ENCODE results near the gene PROM2.

Gene PROM2

GRCh38 chr2:95296880-95297487, 22.7 kb downstream of the PROM2 start, which contains the start of gene KCNIP3:
Gene KCNIP3 (plus strand): TSS chr2:95297347. CDS start chr2:95297439, 92 bp downstream.
- in situ Hi-C loops (cut with HindIII; ENCODE audit: low pct_ligation_motif_present, low sequenced_read_pairs): no loop called here
- no peak for TF ChIP-seq CTCF (IDR thresholded peaks at IDR 0.05; ENCODE audit: low read depth, low read length, missing control alignments)
- DNase-seq: no peak
- Histone ChIP-seq H3K4me3 (ENCODE audit: low read depth, low read length) (no peak within 1 kb of the TSS), H3K27me3 (replicated peaks) (no peaks in the 10 kb centered on the region), H3K27ac (no peak within 1 kb of the TSS), H3K36me3 (replicated peaks) (no peaks in the 10 kb centered on the region)

GRCh38 chr2:95297639-95298395, 23.6 kb downstream of the PROM2 start:
- Histone ChIP-seq H3K36me3 (replicated peaks) (no peaks in the 10 kb centered on the region), H3K4me3 (ENCODE audit: low read depth, low read length) (no peak overlapping the region), H3K27ac (no peak overlapping the region), H3K27me3 (replicated peaks) (no peaks in the 10 kb centered on the region)
- no peak for DNase-seq
- no peak for TF ChIP-seq CTCF (IDR thresholded peaks at IDR 0.05; ENCODE audit: low read depth, low read length, missing control alignments)
- in situ Hi-C loops (cut with HindIII; ENCODE audit: low pct_ligation_motif_present, low sequenced_read_pairs): no loop called here

GRCh38 chr2:95298486-95299111, 24.4 kb downstream of the PROM2 start:
- no peak for TF ChIP-seq CTCF (IDR thresholded peaks at IDR 0.05; ENCODE audit: low read depth, low read length, missing control alignments)
- Histone ChIP-seq H3K4me3 (ENCODE audit: low read depth, low read length) (no peak overlapping the region), H3K36me3 (replicated peaks) (no peaks in the 10 kb centered on the region), H3K27ac (no peak overlapping the region), H3K27me3 (replicated peaks) (no peaks in the 10 kb centered on the region)
- in situ Hi-C loops (cut with HindIII; ENCODE audit: low pct_ligation_motif_present, low sequenced_read_pairs): no loop called here
- DNase-seq: no peak

GRCh38 chr2:95299961-95300360, 25.7 kb downstream of the PROM2 start:
- Histone ChIP-seq H3K4me3 (ENCODE audit: low read depth, low read length) (no peak overlapping the region), H3K36me3 (replicated peaks) (no peaks in the 10 kb centered on the region), H3K27me3 (replicated peaks) (no peaks in the 10 kb centered on the region), H3K27ac (no peak overlapping the region)
- no peak for TF ChIP-seq CTCF (IDR thresholded peaks at IDR 0.05; ENCODE audit: low read depth, low read length, missing control alignments)
- no peak for DNase-seq
- in situ Hi-C loops (cut with HindIII; ENCODE audit: low pct_ligation_motif_present, low sequenced_read_pairs): no loop called here

GRCh38 chr2:95300450-95300849, 26.2 kb downstream of the PROM2 start:
- no peak for TF ChIP-seq CTCF (IDR thresholded peaks at IDR 0.05; ENCODE audit: low read depth, low read length, missing control alignments)
- no peaks in the 10 kb centered on the region for H3K27me3 ChIP-seq (replicated peaks)

More at GRCh38 chr2:95300450-95300849, 26.2 kb downstream of the PROM2 start:
- in situ Hi-C loops (cut with HindIII; ENCODE audit: low pct_ligation_motif_present, low sequenced_read_pairs): no loop called here
- H3K4me3 ChIP-seq (ENCODE audit: low read depth, low read length): no peak overlapping the region
- H3K36me3 ChIP-seq (replicated peaks): no peaks in the 10 kb centered on the region
- H3K27ac ChIP-seq: no peak overlapping the region
- no peak for DNase-seq
